PC-3 (cell line): ENCODE results near the gene FMNL2.

Experiments
- EZH2 ChIP-seq: fragments of 300-600 bp; sonication (generic); IDR thresholded peaks from one replicate; pipeline ENCODE4 v1.6.1; 2017; ENCODE audit warnings: antibody characterized with exemption, mild to moderate bottlenecking, low read length; ENCODE audit not compliant: unreplicated experiment
- TF ChIP-seq, protein P1 (sequence below): fragments of 300-600 bp; sonication (generic); conservative IDR thresholded peaks from 2 replicates; pipeline ENCODE4 v1.5.1; 2017; ENCODE audit warnings: antibody characterized with exemption, low read depth, mild to moderate bottlenecking, low read length

DNA sequence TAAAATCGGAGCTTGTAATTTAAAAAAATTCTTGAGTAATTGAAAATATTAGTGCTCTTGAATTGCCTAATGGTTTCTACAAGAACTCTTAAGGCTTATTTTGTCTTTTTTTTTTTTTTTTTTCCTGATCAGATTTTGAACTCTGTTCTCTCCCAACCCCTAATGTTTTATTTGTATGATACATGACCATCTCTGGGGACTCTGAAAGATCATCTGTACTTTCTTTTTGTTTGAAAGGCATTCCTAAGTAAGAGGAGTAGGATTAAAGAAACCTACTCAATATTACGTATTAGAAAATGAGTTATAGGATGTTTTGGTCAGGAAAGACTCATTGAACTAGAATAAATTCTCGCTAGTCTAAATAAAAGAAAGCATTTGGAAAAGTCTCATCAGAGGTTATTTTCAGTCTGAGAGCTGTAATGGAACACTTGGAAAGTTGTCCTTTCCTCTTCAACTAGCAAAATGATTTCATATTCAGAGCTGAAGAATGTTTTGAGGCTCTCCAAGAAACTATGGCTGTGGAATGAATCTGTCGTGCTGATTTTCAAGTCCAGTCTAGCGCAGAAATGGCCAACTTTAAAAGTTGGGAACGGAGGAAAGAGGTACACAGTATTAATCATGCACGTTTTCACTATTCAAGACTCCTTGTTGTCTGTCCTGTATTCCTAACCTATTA is 199.6 kb downstream of the FMNL2 start:
- no peak for TF ChIP-seq EZH2
- TF ChIP-seq, protein P1, sequence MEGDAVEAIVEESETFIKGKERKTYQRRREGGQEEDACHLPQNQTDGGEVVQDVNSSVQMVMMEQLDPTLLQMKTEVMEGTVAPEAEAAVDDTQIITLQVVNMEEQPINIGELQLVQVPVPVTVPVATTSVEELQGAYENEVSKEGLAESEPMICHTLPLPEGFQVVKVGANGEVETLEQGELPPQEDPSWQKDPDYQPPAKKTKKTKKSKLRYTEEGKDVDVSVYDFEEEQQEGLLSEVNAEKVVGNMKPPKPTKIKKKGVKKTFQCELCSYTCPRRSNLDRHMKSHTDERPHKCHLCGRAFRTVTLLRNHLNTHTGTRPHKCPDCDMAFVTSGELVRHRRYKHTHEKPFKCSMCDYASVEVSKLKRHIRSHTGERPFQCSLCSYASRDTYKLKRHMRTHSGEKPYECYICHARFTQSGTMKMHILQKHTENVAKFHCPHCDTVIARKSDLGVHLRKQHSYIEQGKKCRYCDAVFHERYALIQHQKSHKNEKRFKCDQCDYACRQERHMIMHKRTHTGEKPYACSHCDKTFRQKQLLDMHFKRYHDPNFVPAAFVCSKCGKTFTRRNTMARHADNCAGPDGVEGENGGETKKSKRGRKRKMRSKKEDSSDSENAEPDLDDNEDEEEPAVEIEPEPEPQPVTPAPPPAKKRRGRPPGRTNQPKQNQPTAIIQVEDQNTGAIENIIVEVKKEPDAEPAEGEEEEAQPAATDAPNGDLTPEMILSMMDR = no peak
